HG03439 (cell line): ENCODE data around the gene FBN1.

Experiments
- ATAC-seq: cut with Tn5 transposase; IDR thresholded peaks from one replicate; pipeline ENCODE4 v1.9.1; 2021; ENCODE audit warnings: mild to moderate bottlenecking, moderate library complexity; ENCODE audit not compliant: unreplicated experiment

FBN1 gene

DNA sequence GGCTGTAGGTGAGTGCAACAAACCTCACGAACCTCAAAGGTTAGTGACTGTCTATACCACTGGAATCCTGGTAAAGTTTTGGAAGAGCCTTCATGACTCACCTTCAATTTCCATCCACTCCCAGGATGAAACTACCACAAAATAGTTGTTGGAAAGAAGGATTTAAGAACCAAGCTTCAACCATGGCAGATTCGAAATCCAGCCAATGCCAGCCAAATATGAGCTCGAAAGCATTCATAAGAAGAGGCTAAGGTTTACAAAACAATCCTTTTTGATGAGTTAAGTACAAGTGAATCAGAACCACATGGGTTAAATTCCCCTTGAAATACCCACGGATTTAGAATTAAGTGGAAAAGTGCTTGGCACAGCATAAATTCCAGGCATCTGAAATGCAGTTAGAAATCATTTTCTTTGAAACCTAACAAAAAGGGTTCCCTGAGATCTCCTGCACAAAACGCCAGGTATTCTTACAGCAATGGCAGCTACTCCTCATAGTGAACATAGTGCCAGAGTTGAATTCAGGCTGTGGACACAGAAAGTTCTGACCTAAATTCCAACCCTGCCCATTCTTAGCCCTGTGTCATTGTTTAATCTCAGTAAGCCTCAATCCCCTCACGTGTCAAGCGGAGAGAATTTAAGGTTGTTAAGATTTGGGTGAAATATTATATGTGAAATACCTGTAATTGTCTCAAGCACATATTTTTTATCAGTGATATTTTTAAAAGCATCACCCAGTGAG lies 89.2 kb downstream of the FBN1 start:
- ATAC-seq = no peak

DNA sequence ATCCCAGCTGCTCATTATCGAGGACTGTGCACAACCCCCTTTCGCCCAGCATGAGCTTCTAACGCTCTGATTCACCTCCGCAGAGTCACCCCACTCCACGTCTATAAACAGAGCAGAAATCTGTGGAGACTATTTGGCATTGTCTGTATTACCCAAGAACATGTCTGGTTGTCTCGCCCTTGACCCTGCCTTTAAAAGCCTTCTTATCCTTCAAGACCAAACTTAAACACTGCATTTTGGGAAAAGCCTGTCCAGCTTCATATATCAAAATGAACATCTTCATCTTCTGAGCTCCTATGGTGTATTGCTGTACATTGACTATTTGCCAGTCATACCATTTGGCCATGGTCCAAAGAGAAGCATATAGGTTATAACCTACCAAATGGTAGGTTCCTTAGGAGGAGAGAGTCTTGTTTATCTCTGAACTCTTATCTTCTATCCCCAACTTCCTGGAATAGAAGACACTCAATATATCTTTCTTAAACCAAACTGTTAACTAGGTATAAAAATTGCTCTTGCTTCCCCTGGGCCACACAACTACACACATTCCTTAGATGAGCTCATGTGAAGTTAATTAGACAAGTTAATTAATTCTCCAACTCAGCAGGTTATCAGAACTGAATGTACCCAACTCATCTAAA lies 90.1 kb downstream of the FBN1 start:
- ATAC-seq = no peak

DNA sequence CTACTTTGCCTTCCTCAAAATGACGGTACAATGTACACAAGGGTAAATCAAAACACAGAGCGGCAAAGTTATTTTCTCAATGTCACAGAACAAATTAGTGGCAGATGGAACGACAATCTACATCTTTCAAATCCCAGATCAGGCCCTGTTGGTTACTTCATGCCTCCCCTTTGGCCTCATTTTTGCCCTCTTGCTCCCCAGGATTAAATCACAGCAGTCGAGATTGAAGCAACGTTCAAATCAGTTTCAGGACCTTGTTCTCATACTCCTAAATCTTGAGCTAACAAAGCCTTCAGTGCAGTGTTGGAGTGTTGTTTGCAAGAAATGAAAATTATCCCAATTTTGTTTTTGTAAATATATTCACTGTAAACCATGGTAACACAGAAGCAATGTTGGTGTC lies 91.4 kb downstream of the FBN1 start:
- ATAC-seq = no peak

GRCh38 chr15:48553559-48553958 lies 92.0 kb downstream of the FBN1 start:
- ATAC-seq = no peak

DNA sequence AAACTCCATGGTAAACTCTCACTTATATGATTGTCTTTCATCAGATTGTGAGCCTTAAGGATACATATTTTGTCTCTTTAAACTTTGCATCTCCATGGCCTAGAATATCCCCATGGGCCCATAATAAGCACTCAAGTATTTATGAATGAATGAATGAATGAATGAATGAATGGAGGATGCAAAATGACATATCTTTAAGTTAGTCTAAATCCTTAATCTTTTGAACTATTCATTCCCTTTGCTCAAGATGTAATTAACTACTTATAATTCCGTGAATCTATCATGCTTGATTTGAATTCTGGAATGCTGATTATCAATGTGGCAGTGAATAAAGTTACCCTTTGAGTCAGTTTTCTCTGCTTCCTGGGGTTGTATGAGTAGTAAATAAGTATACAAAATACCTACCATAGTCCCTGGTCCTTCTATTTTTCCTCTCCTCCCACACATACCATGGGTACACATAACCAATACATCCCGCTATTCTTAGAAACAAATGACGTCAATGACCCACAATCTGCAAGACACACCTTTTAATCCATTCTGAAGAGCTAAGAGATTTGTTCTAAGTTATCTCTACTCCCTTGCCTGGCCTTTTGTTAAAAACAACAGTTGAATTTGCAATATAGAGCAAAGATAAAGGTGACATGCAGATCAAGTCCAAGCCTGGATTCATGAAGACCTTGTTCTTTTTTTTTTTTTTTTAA lies 94.5 kb downstream of the FBN1 start:
- no peak for ATAC-seq

DNA sequence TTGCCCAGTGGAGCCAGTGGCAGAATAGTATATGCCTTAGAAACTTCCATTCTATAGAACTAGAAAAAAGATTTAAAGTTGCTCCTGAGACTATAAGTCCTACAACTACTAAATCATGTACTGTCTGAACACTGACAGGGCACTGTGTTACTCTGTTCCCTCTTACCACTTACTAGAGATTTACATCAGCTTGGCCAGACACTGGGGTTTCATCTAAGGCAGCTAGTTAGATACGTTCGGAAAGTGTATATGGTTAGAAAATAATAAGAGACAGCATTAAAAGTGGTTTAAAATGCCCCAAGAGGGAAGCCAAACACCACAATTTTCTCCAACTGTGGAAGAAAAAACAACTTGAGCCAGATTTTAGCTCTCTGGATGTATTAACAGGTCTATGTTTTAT lies 97.1 kb downstream of the FBN1 start:
- ATAC-seq = no peak

DNA sequence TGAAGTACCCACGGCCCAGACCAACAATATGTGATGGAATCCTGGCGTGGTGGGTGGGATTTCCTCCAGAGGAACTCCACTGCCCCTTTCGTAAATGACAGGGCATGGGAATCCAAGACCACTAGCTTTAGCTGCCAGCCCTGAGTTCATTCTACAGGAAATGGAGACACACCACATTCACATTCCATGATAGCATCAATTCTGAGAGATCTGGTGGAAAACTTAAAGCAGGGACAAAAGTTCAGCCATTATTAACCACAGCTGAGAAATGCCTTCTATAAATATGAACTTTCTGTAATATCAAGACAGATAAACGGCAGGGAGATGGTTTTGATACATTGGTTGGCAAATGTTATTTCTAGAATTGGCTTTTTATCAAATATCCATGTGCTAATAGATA lies 98.2 kb downstream of the FBN1 start:
- no peak for ATAC-seq

GRCh38 chr15:48546296-48546695 lies 99.2 kb downstream of the FBN1 start:
- no peak for ATAC-seq

DNA sequence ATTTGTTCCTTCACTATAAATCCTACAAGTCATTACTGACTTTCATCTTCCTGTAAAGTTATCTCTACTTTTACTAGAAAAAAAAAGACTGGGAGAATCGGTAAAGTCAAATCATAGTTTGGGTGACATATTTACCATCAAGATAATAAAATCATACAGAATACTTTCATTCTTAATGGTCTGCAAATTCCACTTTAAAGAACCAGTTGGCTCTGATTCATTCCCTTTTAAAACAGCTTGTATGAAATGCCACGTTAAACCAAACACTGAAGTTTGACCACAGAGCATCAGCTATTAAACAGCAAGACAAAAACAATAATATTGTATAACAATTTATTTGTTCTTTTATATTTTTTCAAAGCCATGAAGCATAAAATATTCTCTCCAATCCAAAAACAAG lies 100.7 kb downstream of the FBN1 start:
- no peak for ATAC-seq

GRCh38 chr15:48541341-48542278 lies 103.9 kb downstream of the FBN1 start:
- ATAC-seq = peak; percentile 83

DNA sequence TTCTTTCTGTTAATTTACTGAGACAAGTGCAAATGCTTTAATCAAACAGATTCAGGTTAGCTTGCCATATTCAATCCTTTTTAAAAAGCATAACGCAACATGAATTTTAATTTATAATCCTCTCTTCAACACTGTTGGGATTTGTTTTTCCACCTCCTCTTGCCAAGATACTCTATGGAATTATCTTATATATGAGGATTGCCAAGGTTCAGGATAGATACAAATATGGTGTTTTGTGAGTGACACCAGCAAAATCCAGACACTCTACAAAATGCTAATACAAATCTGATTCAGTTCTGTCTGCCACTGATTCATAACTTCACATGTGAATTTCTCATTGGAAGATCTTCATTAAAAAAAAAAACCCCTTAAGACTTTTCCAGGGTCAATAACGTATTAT lies 104.8 kb downstream of the FBN1 start:
- no peak for ATAC-seq

GRCh38 chr15:48538941-48539340 lies 106.6 kb downstream of the FBN1 start:
- ATAC-seq = no peak

GRCh38 chr15:48537271-48538113 lies 108.0 kb downstream of the FBN1 start:
- ATAC-seq = no peak

- ATAC-seq = no peak
Measured at GRCh38 chr15:48536681-48537091, 108.8 kb downstream of the FBN1 start.

DNA sequence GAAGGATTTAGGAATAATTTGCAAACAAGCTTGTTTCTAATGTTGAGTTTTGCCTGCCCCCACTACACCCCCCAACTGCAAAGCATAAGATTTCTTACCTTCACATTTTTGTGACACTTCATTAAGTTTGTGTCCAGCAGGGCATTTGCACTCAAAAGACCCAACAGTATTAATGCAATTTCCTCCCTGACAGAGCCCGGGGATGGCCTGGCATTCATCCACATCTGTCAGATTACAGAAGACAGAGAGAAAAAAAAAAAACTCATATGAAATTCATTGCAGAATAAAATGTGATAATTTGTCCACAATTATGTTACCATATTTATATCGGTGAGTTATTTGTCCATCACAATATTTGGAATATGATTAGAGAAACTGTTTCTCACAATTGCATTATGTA lies 111.5 kb downstream of the FBN1 start:
- no peak for ATAC-seq

DNA sequence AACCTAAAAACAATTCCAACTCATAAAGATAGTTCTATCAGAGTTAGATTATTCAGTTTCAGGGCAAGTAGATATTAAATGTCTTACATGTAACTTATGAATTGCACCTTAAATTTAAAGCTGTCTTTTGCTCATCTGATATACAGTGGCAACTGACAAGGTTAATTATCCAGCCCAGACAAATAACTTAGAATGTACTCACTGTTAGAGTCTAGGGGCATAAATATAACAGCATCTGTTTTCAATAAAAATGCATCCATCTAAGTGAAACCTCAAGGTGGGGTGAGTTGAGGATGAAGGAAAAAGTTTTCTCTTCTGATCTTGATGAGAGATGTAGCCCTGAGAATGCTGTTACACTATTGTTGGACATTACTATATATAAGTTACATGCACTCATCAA lies 112.6 kb downstream of the FBN1 start:
- no peak for ATAC-seq

- no peak for ATAC-seq
Measured at GRCh38 chr15:48530528-48530927, 115.0 kb downstream of the FBN1 start.

- ATAC-seq = no peak
Measured at GRCh38 chr15:48528921-48529320, 116.6 kb downstream of the FBN1 start.

GRCh38 chr15:48527517-48527916 lies 118.0 kb downstream of the FBN1 start:
- ATAC-seq = no peak

DNA sequence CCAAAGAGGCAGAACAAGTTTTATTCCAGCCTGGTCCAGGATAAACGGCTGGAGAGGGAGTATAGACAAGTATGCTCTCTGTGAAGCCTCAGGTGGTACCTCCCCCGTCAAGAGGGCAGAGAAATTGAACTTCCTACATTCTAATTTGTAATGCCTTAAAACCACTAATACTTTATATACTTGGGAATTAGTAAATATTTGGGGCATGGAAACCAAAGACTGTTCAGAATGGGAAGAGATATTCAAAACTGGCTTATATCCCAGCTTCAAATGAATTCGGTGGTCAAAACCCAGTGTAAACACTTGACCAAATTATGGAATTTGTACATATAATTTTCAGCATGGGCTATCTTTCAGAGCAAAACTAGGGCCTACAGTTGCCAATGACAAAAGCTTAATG lies 122.6 kb downstream of the FBN1 start:
- no peak for ATAC-seq
